ENCODE results near the gene HDAC11. TPM values are rescaled to one million over a fixed set of nuclear protein-coding genes. Genes with fewer than 3 reads are reported as not detected.

HDAC11 gene
- total and polyA plus RNA-seq, 2 of the 4 experiments (the other 2 are of a cell fraction), result 9.1 to 11.4 TPM

GRCh38 chr3:13491206-13491974 lies 11.3 kb downstream of the HDAC11 start:
- no peaks in the 10 kb centered on the region for H3K27me3 ChIP-seq (ENCODE audit: control insufficient read depth, insufficient read depth, low read length)
- H3K4me3 ChIP-seq (ENCODE audit: insufficient read depth, low read depth, low read length), result no peak overlapping the region
- no peak overlapping the region for H3K56ac ChIP-seq (ENCODE audit: extremely low read depth, insufficient read depth, low read length)
- intact Hi-C loops (cut with micrococcal nuclease) (no loop called here), dilution Hi-C loops (cut with HindIII; ENCODE audit: low sequenced_read_pairs, unreplicated experiment) (no loop called here), in situ Hi-C loops (cut with MboI; ENCODE audit: low sequenced_read_pairs) (loop anchor here (25.0 kb wide), 2 partner anchors 396 to 621 kb away; partner anchors contain the start of genes CHCHD4 and WNT7A)
- H3K18ac ChIP-seq (ENCODE audit: low read depth, low read length), result no peak overlapping the region
- H4K91ac ChIP-seq (ENCODE audit: insufficient read depth, low read depth, low read length), result no peak overlapping the region
- no peak overlapping the region for H2AK9ac ChIP-seq (replicated peaks; ENCODE audit: low read depth, low read length, poor library complexity)
- no peak overlapping the region for H3K9ac ChIP-seq (ENCODE audit: low read depth, low read length)
- no peak overlapping the region for H3K4ac ChIP-seq (ENCODE audit: low read depth, low read length)
- H3K9me3 ChIP-seq (ENCODE audit: control insufficient read depth, insufficient read depth, low read length), result no peaks in the 10 kb centered on the region
- no peaks in the 10 kb centered on the region; the same call in 1 of the 2 replicates for H4K20me1 ChIP-seq (ENCODE audit: insufficient read depth, low read length)
- no peaks in the 10 kb centered on the region for H3K79me1 ChIP-seq (ENCODE audit: low read depth in 1 of 2, low read length in 2 of 2)
- ChIA-PET POLR2A (ENCODE audit: unreplicated experiment) (no interaction called here), CTCF (interaction anchor here (2.1 kb wide), 1 partner anchor 157 kb away, joined by 7 read pairs; no protein-coding TSS in a partner anchor)
- no peak overlapping the region for H3K23ac ChIP-seq (ENCODE audit: low read depth, low read length)
- no peak overlapping the region for H3K27ac ChIP-seq (ENCODE audit: insufficient read depth, low read length)
- no peak overlapping the region for H2BK120ac ChIP-seq (ENCODE audit: low read depth, low read length)
- no peak overlapping the region for H2AK5ac ChIP-seq (ENCODE audit: low read depth, low read length)
- TF ChIP-seq, protein P1, sequence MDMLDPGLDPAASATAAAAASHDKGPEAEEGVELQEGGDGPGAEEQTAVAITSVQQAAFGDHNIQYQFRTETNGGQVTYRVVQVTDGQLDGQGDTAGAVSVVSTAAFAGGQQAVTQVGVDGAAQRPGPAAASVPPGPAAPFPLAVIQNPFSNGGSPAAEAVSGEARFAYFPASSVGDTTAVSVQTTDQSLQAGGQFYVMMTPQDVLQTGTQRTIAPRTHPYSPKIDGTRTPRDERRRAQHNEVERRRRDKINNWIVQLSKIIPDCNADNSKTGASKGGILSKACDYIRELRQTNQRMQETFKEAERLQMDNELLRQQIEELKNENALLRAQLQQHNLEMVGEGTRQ (IDR thresholded peaks at IDR 0.05; ENCODE audit: low read depth, low read length), result no peak
- TF ChIP-seq ELK1 (IDR thresholded peaks at IDR 0.05; ENCODE audit: borderline replicate concordance, low read depth, low read length), result no peak
- TF ChIP-seq MAZ (IDR thresholded peaks at IDR 0.05; ENCODE audit: borderline replicate concordance, low read depth, low read length), result no peak
- no peak for TF ChIP-seq RAD21 (IDR thresholded peaks at IDR 0.05; ENCODE audit: low read length)
- TF ChIP-seq CHD1 (IDR thresholded peaks at IDR 0.05; ENCODE audit: low read depth, low read length), result no peak
- TF ChIP-seq RCOR1 (IDR thresholded peaks at IDR 0.05; ENCODE audit: insufficient replicate concordance, low read length), result no peak
- no peak overlapping the region for H2BK20ac ChIP-seq (ENCODE audit: low read depth, low read length)
- DNase-seq (no peak), ATAC-seq (ENCODE audit: low read depth) (no peak)
- H4K8ac ChIP-seq (ENCODE audit: low read depth in 2 of 2, low read length in 2 of 2), result no peak overlapping the region
- no peak overlapping the region for H2BK15ac ChIP-seq (ENCODE audit: low read depth, low read length)
- H3K36me3 ChIP-seq (ENCODE audit: control insufficient read depth, insufficient read depth, low read length), result peaks cover 3% of the 10 kb centered on the region; the same call in 1 of the 2 replicates
- no peaks in the 10 kb centered on the region for H3K4me1 ChIP-seq (ENCODE audit: control insufficient read depth, insufficient read depth, low read length)
- no peaks in the 10 kb centered on the region for H3K9me1 ChIP-seq (ENCODE audit: insufficient read depth, low read length)
- WGBS, 2 experiments (ENCODE audit: extremely low coverage in 2 of 2, insufficient read length in 1 of 2), result 100% methylated on average over 2 of the region's 8 CpGs; no CpG with 5 or more reads in 1 of the 2 experiments
- H3K4me2 ChIP-seq (ENCODE audit: low read depth, low read length), result no peak overlapping the region
- no peak overlapping the region for H4K5ac ChIP-seq (ENCODE audit: low read depth, low read length)
- no TSS peak for BruUV-seq (replicated peaks)
- no peak overlapping the region for H2AFZ ChIP-seq (replicated peaks; ENCODE audit: low read length, poor library complexity)
- no peak overlapping the region for H3K14ac ChIP-seq (replicated peaks; ENCODE audit: low read depth, low read length)
- H2BK5ac ChIP-seq (ENCODE audit: low read depth, low read length, poor library complexity, severe bottlenecking), result no peak overlapping the region

Data from IMR-90 (cell line).